ENCODE data around the gene KCND2.

DNA sequence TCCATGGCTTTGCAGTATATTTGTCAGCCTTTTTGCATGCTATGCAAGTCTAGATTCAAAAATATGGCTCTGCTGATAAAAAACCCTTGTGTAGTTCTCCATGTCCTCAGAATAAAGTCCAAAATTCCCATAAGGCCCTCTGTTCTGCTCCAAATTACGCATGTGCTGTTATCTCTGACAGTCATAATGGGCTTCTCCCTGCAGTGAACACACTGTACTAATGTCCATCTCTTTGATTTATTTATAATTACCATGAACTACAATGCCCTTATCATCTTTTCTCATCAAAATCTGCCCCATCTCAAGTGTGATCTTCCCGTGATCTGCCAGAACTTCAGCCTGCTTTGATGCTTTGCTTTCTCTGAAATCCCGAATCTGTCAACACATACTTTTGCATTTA lies 497.2 kb downstream of the KCND2 start:
- TF ChIP-seq EZH2phosphoT487 (IDR thresholded peaks at IDR 0.05; ENCODE audit: borderline replicate concordance, low read length), result no peak
- TF ChIP-seq, protein P1, sequence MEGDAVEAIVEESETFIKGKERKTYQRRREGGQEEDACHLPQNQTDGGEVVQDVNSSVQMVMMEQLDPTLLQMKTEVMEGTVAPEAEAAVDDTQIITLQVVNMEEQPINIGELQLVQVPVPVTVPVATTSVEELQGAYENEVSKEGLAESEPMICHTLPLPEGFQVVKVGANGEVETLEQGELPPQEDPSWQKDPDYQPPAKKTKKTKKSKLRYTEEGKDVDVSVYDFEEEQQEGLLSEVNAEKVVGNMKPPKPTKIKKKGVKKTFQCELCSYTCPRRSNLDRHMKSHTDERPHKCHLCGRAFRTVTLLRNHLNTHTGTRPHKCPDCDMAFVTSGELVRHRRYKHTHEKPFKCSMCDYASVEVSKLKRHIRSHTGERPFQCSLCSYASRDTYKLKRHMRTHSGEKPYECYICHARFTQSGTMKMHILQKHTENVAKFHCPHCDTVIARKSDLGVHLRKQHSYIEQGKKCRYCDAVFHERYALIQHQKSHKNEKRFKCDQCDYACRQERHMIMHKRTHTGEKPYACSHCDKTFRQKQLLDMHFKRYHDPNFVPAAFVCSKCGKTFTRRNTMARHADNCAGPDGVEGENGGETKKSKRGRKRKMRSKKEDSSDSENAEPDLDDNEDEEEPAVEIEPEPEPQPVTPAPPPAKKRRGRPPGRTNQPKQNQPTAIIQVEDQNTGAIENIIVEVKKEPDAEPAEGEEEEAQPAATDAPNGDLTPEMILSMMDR (conservative IDR thresholded peaks at IDR 0.05; ENCODE audit: low read depth, low read length), result no peak

Data from PC-3 (cell line).